GM12878 (cell line): ENCODE results near the gene CCDC186. TPM values are rescaled to one million over a fixed set of nuclear protein-coding genes. Genes with fewer than 3 reads are reported as not detected.

Experiments used
- ATAC-seq: fragments of 200-7000 bp; cut with Tn5 transposase; 3 replicates; pipeline ENCODE4 v1.9.1; 2020; ENCODE audit warnings: mild to moderate bottlenecking, moderate library complexity
- BruUV-seq: library from RNA; stranded (reverse); fragments of 400-500 nt; replicated peaks from 2 replicates; lab custom pipeline; 2021; lab: Mats Ljungman, UMichigan
- CTCF ChIA-PET: fragments of 300-600 bp; sonication (Branson Sonifier 250); formaldehyde crosslinking; extraction: SDS; loops from one replicate; lab custom pipeline; 2021; ENCODE audit warnings: inconsistent platforms; lab: Yijun Ruan, JAX
- POLR2A ChIA-PET: fragments of 350-600 bp; formaldehyde crosslinking; extraction: SDS; loops from one replicate; lab custom pipeline; 2021; ENCODE audit warnings: inconsistent platforms; lab: Charles Lee
- RAD21 ChIA-PET: fragments of 300-600 bp; sonication (Branson Sonifier 250); formaldehyde crosslinking; loops from one replicate; lab custom pipeline; 2023; ENCODE audit warnings: antibody characterized with exemption; ENCODE audit not compliant: unreplicated experiment; lab: Charles Lee
- SMC1A ChIA-PET: fragments of 300-600 bp; sonication (Branson Sonifier 250); formaldehyde crosslinking; loops from one replicate; lab custom pipeline; 2023; ENCODE audit not compliant: unreplicated experiment, uncharacterized antibody; lab: Charles Lee
- DNase-seq: peaks from one replicate; pipeline ENCODE4 v3.0.0-alpha.2; 2011; ENCODE audit warnings: low read depth, low spot score
- FAIRE-seq: peaks from 3 replicates; lab custom pipeline; 2011; peaks lifted over from hg19 to GRCh38; lab: Jason Lieb, UNC
- H2AFZ ChIP-seq: 2 replicates; pipeline ENCODE4 v1.6.0; 2011; ENCODE audit warnings: low read depth, low read length, control low read depth; ENCODE audit not compliant: control insufficient read depth
- H3K27ac ChIP-seq: 2 replicates; pipeline ENCODE4 v1.5.1; 2011; ENCODE audit warnings: control low read depth; ENCODE audit not compliant: control insufficient read depth, insufficient read depth
- H3K27me3 ChIP-seq, 2 experiments: replicated peaks in 1 of 2; 2 replicates each; pipeline versions ENCODE4 v1.6.0 to v1.6.1; 2011; ENCODE audit warnings: low read length in 1 of 2; ENCODE audit not compliant: control insufficient read depth in 2 of 2, insufficient read depth in 2 of 2
- H3K36me3 ChIP-seq, 2 experiments: 2 replicates each; pipeline ENCODE4 v1.5.1; 2011; ENCODE audit warnings: low read length in 1 of 2; ENCODE audit not compliant: control insufficient read depth in 2 of 2, insufficient read depth in 2 of 2
- H3K4me1 ChIP-seq: 2 replicates; pipeline ENCODE4 v1.6.1; 2011; ENCODE audit warnings: mild to moderate bottlenecking, low read length, moderate library complexity, mixed read lengths; ENCODE audit not compliant: control insufficient read depth, insufficient read depth
- H3K4me2 ChIP-seq: 2 replicates; pipeline ENCODE4 v1.6.0; 2011; ENCODE audit warnings: control low read depth; ENCODE audit not compliant: control insufficient read depth, insufficient read depth
- H3K4me3 ChIP-seq: fragments of 200-600 bp; sonication (generic); 2 replicates; pipeline ENCODE4 v1.5.1; 2016
- H3K79me2 ChIP-seq: 2 replicates; pipeline ENCODE4 v1.6.0; 2011; ENCODE audit warnings: low read length; ENCODE audit not compliant: control insufficient read depth, insufficient read depth
- H3K9ac ChIP-seq: 2 replicates; pipeline ENCODE4 v1.8.0; 2011; ENCODE audit warnings: low read length, control low read depth, mixed read lengths; ENCODE audit not compliant: control insufficient read depth, insufficient read depth
- H3K9me3 ChIP-seq: replicated peaks from 3 replicates; pipeline ENCODE4 v1.5.1; 2011; ENCODE audit warnings: mild to moderate bottlenecking, low read length; ENCODE audit not compliant: control insufficient read depth, insufficient read depth
- H4K20me1 ChIP-seq: 2 replicates; pipeline ENCODE4 v1.6.0; 2011; ENCODE audit not compliant: control insufficient read depth, insufficient read depth
- BCLAF1 ChIP-seq: fragments of 450-650 bp; IDR thresholded peaks from 2 replicates; pipeline ENCODE4 v1.6.1; 2017; ENCODE audit warnings: antibody characterized with exemption, mild to moderate bottlenecking, moderate library complexity
- CREB1 ChIP-seq: IDR thresholded peaks from 2 replicates; pipeline ENCODE4 v1.6.1; 2012; ENCODE audit warnings: low read depth, mild to moderate bottlenecking, inconsistent platforms
- FOXM1 ChIP-seq: IDR thresholded peaks from 2 replicates; pipeline ENCODE4 v1.6.1; 2012; ENCODE audit warnings: low read depth, mild to moderate bottlenecking, inconsistent platforms, low read length, moderate library complexity
- HCFC1 ChIP-seq: fragments of 150-350 bp; IDR thresholded peaks from 2 replicates; pipeline ENCODE4 v1.6.1; 2014; ENCODE audit warnings: low read length
- MYB ChIP-seq: fragments of 150-350 bp; IDR thresholded peaks from 2 replicates; pipeline ENCODE4 v1.6.1; 2014; ENCODE audit warnings: mild to moderate bottlenecking, low read depth, low read length, borderline replicate concordance
- NBN ChIP-seq: fragments of 450-650 bp; IDR thresholded peaks from 2 replicates; pipeline ENCODE4 v1.6.1; 2016
- POU2F2 ChIP-seq: IDR thresholded peaks from 3 replicates; pipeline ENCODE4 v1.6.1; 2011; ENCODE audit warnings: low read depth, mild to moderate bottlenecking, low read length, borderline replicate concordance
- SPI1 ChIP-seq: IDR thresholded peaks from 2 replicates; pipeline ENCODE4 v1.6.1; 2011; ENCODE audit warnings: low read depth, mild to moderate bottlenecking, low read length, moderate library complexity, borderline replicate concordance; ENCODE audit not compliant: insufficient read depth
- WRNIP1 ChIP-seq: IDR thresholded peaks from 2 replicates; pipeline ENCODE4 v1.6.1; 2011; ENCODE audit warnings: low read depth, low read length, improper control_type of control experiment, borderline replicate concordance
- YY1 ChIP-seq: IDR thresholded peaks from 2 replicates; pipeline ENCODE4 v1.6.1; 2011; ENCODE audit warnings: low read depth, mild to moderate bottlenecking, low read length
- ZNF207 ChIP-seq: fragments of 450-650 bp; IDR thresholded peaks from 2 replicates; pipeline ENCODE4 v1.6.1; 2014; ENCODE audit warnings: antibody characterized with exemption, mild to moderate bottlenecking, borderline replicate concordance
- ZZZ3 ChIP-seq: IDR thresholded peaks from 2 replicates; pipeline ENCODE4 v1.6.1; 2011; ENCODE audit warnings: low read depth; ENCODE audit not compliant: control insufficient read depth, insufficient read length
- WGBS: methylation state at CpG from one replicate; pipeline ENCODE4 v1.1.6; 2016; ENCODE audit warnings: low lambda C conversion rate; ENCODE audit not compliant: insufficient replicate concordance, insufficient coverage; ENCODE audit errors: missing lambda C conversion rate; 5-methylcytosine and 5-hydroxymethylcytosine counted together
- in situ Hi-C: fragments of 300-500 bp; cut with MboI; formaldehyde crosslinking; loops from 9 replicates; pipeline ENCODE4 v1.14.3; 2018; ENCODE audit warnings: mixed read lengths
- intact Hi-C: fragments of 100-400 bp; cut with micrococcal nuclease; formaldehyde crosslinking; loops from one replicate; pipeline ENCODE4 v1.14.2; 2022; ENCODE audit not compliant: unreplicated experiment
- polyA plus RNA-seq, 11 experiments: library from polyadenylated mRNA; depleted of rRNA in 4 of 11; unstranded in 6 of 11; stranded (reverse) in 5 of 11; fragments of >200 nt; fragmentation: Nextera tagmentation in 4 of 11; fragmentation: Illumina TruSeq in 1 of 11; extraction: Ambion mirVana in 4 of 11; extraction: Trizol in 1 of 11; gene quantifications; 1 replicate in 1 of 11; 2 replicates in 10 of 11; pipeline versions ENCODE4 v1.2.1 to v1.2.3, GENCODE V29; 2011 to 2016; ENCODE audit warnings: inconsistent platforms in 2 of 11, missing spikeins in 2 of 11, low read depth in 1 of 11
- total RNA-seq, 4 experiments: library from RNA; depleted of rRNA in 3 of 4; stranded (reverse); fragments of >200 nt in 3 of 4; fragmentation: Illumina TruSeq in 1 of 4; extraction: Trizol in 1 of 4; gene quantifications; 2 replicates each; pipeline versions ENCODE4 v1.2.1 to v1.2.3, GENCODE V29; 2013 to 2021
- TF ChIP-seq, protein P1 (sequence below): IDR thresholded peaks from 2 replicates; pipeline ENCODE4 v1.6.1; 2012; ENCODE audit warnings: low read depth, low read length, improper control_type of control experiment

CCDC186 gene
- total and polyA plus RNA-seq, 10 of the 15 experiments (the other 5 are each of a cell fraction or from before 2014, with no cell fraction given): 3.5 to 13.1 (median 7.3) TPM

DNA sequence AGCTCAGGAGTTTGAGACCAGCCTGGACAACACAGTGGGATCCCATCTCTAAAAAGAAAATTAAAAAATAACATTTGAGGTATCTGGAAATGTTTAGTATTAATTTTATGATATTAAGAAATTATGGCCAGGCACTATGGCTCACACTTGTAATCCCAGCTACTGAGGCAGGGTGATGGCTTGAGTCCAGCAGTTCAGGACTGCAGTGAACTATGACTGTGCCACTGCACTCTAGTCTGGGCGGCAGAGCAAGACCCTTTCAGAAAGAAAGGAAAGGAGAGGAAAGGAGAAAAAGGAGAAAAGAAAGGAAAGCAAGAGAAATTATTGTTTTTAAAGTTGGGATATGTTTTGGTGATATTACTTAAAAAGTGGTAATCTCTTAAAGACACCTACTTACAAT lies 2.5 kb upstream of the CCDC186 start:
- no peak overlapping the region for H3K9ac ChIP-seq
- in situ Hi-C loops: loop anchor here (25.0 kb wide), 1 partner anchor 261 kb away; no protein-coding TSS in a partner anchor

DNA sequence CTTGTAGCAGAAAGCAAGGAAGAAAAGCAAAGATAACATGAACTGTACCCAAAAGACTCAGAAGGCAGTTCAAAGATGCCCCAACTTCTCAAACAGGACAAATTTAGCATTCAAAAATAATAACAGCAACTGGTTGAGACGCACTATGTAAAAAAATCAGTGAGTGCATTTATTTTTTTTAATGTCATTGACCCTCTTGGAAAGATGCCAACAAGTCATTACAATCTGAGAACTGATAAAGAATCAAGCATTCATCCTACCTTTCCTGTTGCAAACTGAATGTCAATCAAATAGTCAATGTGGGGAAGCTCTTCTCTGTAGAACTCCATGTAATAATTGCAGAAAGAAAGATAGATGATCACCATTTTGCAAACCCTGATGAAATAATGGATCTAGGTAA lies 1.7 kb upstream of the CCDC186 start:
- no peak for ATAC-seq
- Histone ChIP-seq H3K27me3 (no peaks in the 10 kb centered on the region), H3K9me3 (no peaks in the 10 kb centered on the region), H3K36me3 (no peaks in the 10 kb centered on the region), H3K4me3 (no peak overlapping the region), H4K20me1 (no peaks in the 10 kb centered on the region), H3K4me2 (no peak overlapping the region), H3K79me2 (peaks cover 27% of the 10 kb centered on the region), H3K9ac (no peak overlapping the region), H3K27ac (no peak overlapping the region), H2AFZ (no peak overlapping the region), H3K4me1 (peaks cover 4% of the 10 kb centered on the region)
- no peak for FAIRE-seq
- POLR2A ChIA-PET: no interaction called here
- RAD21 ChIA-PET: no interaction called here
- in situ Hi-C loops: loop anchor here (25.0 kb wide), 1 partner anchor 262 kb away; no protein-coding TSS in a partner anchor
- intact Hi-C loops: no loop called here
- SMC1A ChIA-PET: interaction anchor here (1.1 kb wide), 1 partner anchor 13 kb away, joined by 4 read pairs; no protein-coding TSS in a partner anchor
- CTCF ChIA-PET: interaction anchor here (1.2 kb wide), 1 partner anchor 128 kb away, joined by 3 read pairs; no protein-coding TSS in a partner anchor
- WGBS: 100% methylated on average over 1 of the region's 1 CpG
- no peak for DNase-seq
- no TSS peak for BruUV-seq
- TF ChIP-seq ZZZ3 (no peak), CREB1 (no peak), ZNF207 (no peak), SPI1 (no peak), HCFC1 (no peak), BCLAF1 (no peak), POU2F2 (no peak), YY1 (no peak), NBN (no peak), MYB (no peak), WRNIP1 (no peak)
- TF ChIP-seq, protein P1, sequence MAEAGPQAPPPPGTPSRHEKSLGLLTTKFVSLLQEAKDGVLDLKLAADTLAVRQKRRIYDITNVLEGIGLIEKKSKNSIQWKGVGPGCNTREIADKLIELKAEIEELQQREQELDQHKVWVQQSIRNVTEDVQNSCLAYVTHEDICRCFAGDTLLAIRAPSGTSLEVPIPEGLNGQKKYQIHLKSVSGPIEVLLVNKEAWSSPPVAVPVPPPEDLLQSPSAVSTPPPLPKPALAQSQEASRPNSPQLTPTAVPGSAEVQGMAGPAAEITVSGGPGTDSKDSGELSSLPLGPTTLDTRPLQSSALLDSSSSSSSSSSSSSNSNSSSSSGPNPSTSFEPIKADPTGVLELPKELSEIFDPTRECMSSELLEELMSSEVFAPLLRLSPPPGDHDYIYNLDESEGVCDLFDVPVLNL: no peak
- TF ChIP-seq, all 136 proteins: peak for 0

More for the DNA sequence above, 2.5 kb upstream of the CCDC186 start:
- H4K20me1 ChIP-seq: no peaks in the 10 kb centered on the region
- POLR2A ChIA-PET: no interaction called here
- peaks cover 23% of the 10 kb centered on the region for H3K79me2 ChIP-seq
- BruUV-seq: no TSS peak
- CTCF ChIA-PET: interaction anchor here (1.2 kb wide), 1 partner anchor 127 kb away, joined by 3 read pairs; no protein-coding TSS in a partner anchor
- no peak for TF ChIP-seq FOXM1
- no peaks in the 10 kb centered on the region for H3K36me3 ChIP-seq
- H3K27ac ChIP-seq: no peak overlapping the region
- DNase-seq (no peak), FAIRE-seq (no peak), ATAC-seq (no peak)
- intact Hi-C loops: no loop called here
- RAD21 ChIA-PET: no interaction called here
- no peak overlapping the region for H3K4me3 ChIP-seq
- SMC1A ChIA-PET: interaction anchor here (1.1 kb wide), 1 partner anchor 14 kb away, joined by 4 read pairs; no protein-coding TSS in a partner anchor
- 94% methylated on average over 1 of the region's 1 CpG for WGBS
- H3K9me3 ChIP-seq: no peaks in the 10 kb centered on the region
- H3K4me2 ChIP-seq: no peak overlapping the region
- no peak overlapping the region for H2AFZ ChIP-seq
- peaks cover 4% of the 10 kb centered on the region for H3K4me1 ChIP-seq
- no peaks in the 10 kb centered on the region for H3K27me3 ChIP-seq
